Activated CD4-positive, alpha-beta T cell treated with anti-CD3 and anti-CD28 coated beads for 36 hours (primary cell): ENCODE results near the gene IBA57. TPM values are rescaled to one million over a fixed set of nuclear protein-coding genes. Genes with fewer than 3 reads are reported as not detected.
"Not testable (repeated sequence)": the region's sequence is repeated elsewhere in the genome, so short reads cannot be mapped to it uniquely, and the experiment has no call there.

Source experiments
- ATAC-seq: fragments of 200-7000 bp; cut with Tn5 transposase; one replicate; pipeline ENCODE4 v1.10.0; 2021; ENCODE audit warnings: mild to moderate bottlenecking, moderate library complexity
- CTCF ChIA-PET: fragments of 350-600 bp; sonication (Branson Sonifier 250); formaldehyde crosslinking; loops from one replicate; lab custom pipeline; 2021; ENCODE audit warnings: antibody characterized with exemption; lab: Charles Lee
- POLR2A ChIA-PET: fragments of 350-600 bp; sonication (Branson Sonifier 250); formaldehyde crosslinking; loops from one replicate; lab custom pipeline; 2021; ENCODE audit warnings: antibody characterized with exemption, inconsistent platforms; lab: Charles Lee
- DNase-seq: peaks from one replicate; pipeline ENCODE4 v3.0.0-alpha.2; 2020
- H3K27ac Mint-ChIP-seq: one replicate; pipeline ENCODE4 v1.8.0; 2021; ENCODE audit warnings: mixed read lengths
- H3K27me3 Mint-ChIP-seq: one replicate; pipeline ENCODE4 v1.8.0; 2021; ENCODE audit warnings: mixed read lengths
- H3K36me3 Mint-ChIP-seq: one replicate; pipeline ENCODE4 v1.8.0; 2021; ENCODE audit warnings: low read depth, mixed read lengths
- H3K4me1 Mint-ChIP-seq: one replicate; pipeline ENCODE4 v1.8.0; 2021; ENCODE audit warnings: mixed read lengths
- H3K4me3 Mint-ChIP-seq: one replicate; pipeline ENCODE4 v1.8.0; 2021; ENCODE audit warnings: mild to moderate bottlenecking, moderate library complexity, mixed read lengths
- H3K9me3 Mint-ChIP-seq: one replicate; pipeline ENCODE4 v1.8.0; 2021; ENCODE audit warnings: low read depth, mixed read lengths
- intact Hi-C, 2 experiments: fragments of 100-400 bp; cut with DNase I in 1 of 2; cut with micrococcal nuclease in 1 of 2; formaldehyde crosslinking; loops; one replicate each; pipeline versions ENCODE4 v1.14.2 to v1.15.1; 2022 to 2024; cut with DNase I, micrococcal nuclease
- total RNA-seq, 2 experiments: library from RNA; stranded (reverse); gene quantifications; one replicate each; pipeline ENCODE4 v1.2.3, GENCODE V29; 2021

The IBA57 gene
- total RNA-seq, 2 experiments from 2014 or later, result 6.0 to 8.3 TPM

GRCh38 chr1:228173528-228174481, 8.2 kb downstream of the IBA57 start:
- not testable (repeated sequence) for H3K4me1 Mint-ChIP-seq, H3K27ac Mint-ChIP-seq, H3K27me3 Mint-ChIP-seq, H3K4me3 Mint-ChIP-seq, H3K36me3 Mint-ChIP-seq, H3K9me3 Mint-ChIP-seq
- DNase-seq (peak; percentile 67), ATAC-seq (peak; percentile 67)
- intact Hi-C loops, result loop anchor here (1.0 to 2.0 kb wide), 10 partner anchors 8 to 386 kb away; partner anchors contain the start of genes ARF1 (in 1 of the 2), GUK1 (in 1 of the 2), IBA57 (in 1 of the 2) and MRPL55 (in 1 of the 2)
- ChIA-PET POLR2A (interaction anchor here (0.7 to 1.7 kb wide), 4 partner anchors 9 to 174 kb away, joined by 3 to 9 read pairs (median 4); partner anchors contain the start of genes GUK1 and IBA57), CTCF (interaction anchor here (1.1 kb wide), 1 partner anchor 313 kb away, joined by 3 read pairs; no protein-coding TSS in a partner anchor)

- Mint-ChIP-seq H3K4me1 (no peaks in the 10 kb centered on the region), H3K27ac (no peak overlapping the region), H3K27me3 (no peaks in the 10 kb centered on the region), H3K36me3 (no peaks in the 10 kb centered on the region), H3K4me3 (no peak overlapping the region), H3K9me3 (no peaks in the 10 kb centered on the region)
- ATAC-seq, result peak; percentile 67
- intact Hi-C loops, result loop anchor here (1.0 to 2.0 kb wide), 10 partner anchors 8 to 386 kb away; partner anchors contain the start of genes ARF1 (in 1 of the 2), GUK1 (in 1 of the 2), IBA57 (in 1 of the 2) and MRPL55 (in 1 of the 2)
- ChIA-PET CTCF (interaction anchor here (1.1 kb wide), 1 partner anchor 312 kb away, joined by 3 read pairs; no protein-coding TSS in a partner anchor), POLR2A (interaction anchor here (0.7 to 1.7 kb wide), 3 partner anchors 10 to 175 kb away, joined by 3 to 9 read pairs (median 4); partner anchors contain the start of genes GUK1 and IBA57)
- DNase-seq, result peak; percentile 59
Measured at GRCh38 chr1:228174482-228175315, 9.1 kb downstream of the IBA57 start.

DNA sequence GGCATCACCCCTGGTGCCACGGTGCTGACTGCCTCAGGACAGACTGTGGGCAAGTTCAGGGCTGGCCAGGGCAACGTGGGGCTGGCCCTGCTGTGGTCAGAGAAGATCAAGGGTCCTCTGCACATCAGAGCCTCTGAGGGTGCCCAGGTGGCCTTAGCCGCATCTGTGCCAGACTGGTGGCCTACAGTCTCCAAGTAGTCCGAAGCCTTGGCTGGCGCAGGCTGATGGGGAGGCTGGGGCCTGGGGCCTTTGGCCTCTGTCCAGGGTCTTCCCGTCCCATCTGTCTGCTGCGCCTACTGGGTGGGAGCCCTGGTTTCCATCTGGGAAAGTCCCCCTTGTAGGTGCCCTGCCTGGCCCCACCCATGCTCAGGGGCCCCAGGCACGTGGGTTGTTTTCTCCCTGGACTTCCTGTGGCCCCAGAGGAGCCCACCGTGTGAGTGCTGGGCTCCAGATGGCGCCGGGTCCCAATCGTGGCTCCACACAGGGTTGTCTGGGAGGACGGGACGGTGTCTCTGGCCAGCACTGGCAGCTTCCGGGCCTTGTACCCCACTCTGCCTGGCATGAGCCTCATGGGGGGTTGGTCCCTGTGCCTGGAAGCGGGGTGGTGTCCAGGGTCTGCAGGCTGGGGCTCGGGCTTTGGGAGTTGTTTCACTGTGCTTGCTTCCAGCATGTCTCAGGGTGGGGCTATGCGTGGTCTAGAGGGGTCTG, 9.9 kb downstream of the IBA57 start:
- Mint-ChIP-seq H3K4me3 (no peak overlapping the region), H3K4me1 (no peaks in the 10 kb centered on the region), H3K27me3 (no peaks in the 10 kb centered on the region), H3K36me3 (no peaks in the 10 kb centered on the region), H3K9me3 (no peaks in the 10 kb centered on the region), H3K27ac (no peak overlapping the region)
- intact Hi-C loops, result loop anchor here in 1 of 2 experiments (2.0 kb wide), 4 partner anchors 93 to 231 kb away; partner anchors contain the start of genes ARF1 and TRIM11
- ChIA-PET POLR2A (no interaction called here), CTCF (no interaction called here)
- no peak for DNase-seq
- ATAC-seq, result no peak

- intact Hi-C loops, result no loop called here
- H3K4me3 Mint-ChIP-seq, result no peak overlapping the region
- H3K4me1 Mint-ChIP-seq, result no peaks in the 10 kb centered on the region
- H3K27ac Mint-ChIP-seq, result no peak overlapping the region
- H3K9me3 Mint-ChIP-seq, result no peaks in the 10 kb centered on the region
- DNase-seq (no peak), ATAC-seq (no peak)
- ChIA-PET POLR2A (no interaction called here), CTCF (interaction anchor here (1.3 kb wide), 1 partner anchor 325 kb away, joined by 3 read pairs; no protein-coding TSS in a partner anchor)
- H3K36me3 Mint-ChIP-seq, result no peaks in the 10 kb centered on the region
- H3K27me3 Mint-ChIP-seq, result no peaks in the 10 kb centered on the region
Measured at GRCh38 chr1:228176024-228176395, 10.4 kb downstream of the IBA57 start.

DNA sequence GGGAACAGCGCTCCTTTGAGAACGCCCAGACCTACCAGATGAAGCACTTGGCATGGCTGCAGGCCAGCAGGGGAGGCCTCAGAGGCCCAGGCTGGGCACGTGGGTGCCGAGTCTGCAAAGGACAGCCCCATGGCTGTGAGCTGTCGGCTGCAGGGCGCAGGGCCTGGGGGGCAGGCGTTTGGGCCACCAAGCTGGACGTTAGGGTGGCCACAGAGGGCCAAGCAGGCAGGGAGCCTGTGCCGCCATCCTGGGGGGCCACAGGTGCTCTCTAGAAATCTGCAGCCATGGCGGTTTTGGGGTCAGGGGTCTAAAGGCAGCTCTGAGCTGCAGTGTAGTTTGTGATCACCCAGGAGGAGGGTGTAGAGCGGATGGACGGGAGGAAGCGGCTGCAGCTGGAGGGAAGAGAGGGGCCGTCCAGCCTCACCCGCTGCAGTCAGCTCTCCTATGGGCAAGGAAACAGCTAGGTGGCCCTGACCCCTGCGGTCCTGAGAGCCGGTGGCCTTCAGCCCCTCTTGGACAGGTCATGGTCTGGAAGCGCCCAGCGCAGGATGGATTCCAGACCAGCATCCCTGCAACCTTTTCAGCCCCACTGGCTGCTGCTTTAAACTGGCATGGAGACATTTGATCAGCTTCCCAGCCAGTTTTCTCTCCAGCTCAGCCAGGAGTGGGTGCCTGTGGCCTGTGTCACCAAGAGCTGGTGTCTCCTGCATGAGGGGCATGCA, 11.0 kb downstream of the IBA57 start:
- ChIA-PET CTCF (interaction anchor here (1.3 to 1.6 kb wide), 2 partner anchors 10 to 325 kb away, joined by 3 to 8 read pairs; no protein-coding TSS in a partner anchor), POLR2A (interaction anchor here (0.6 kb wide), 1 partner anchor 46 kb away, joined by 3 read pairs; no protein-coding TSS in a partner anchor)
- no peaks in the 10 kb centered on the region for H3K36me3 Mint-ChIP-seq
- H3K4me1 Mint-ChIP-seq, result no peaks in the 10 kb centered on the region
- no peaks in the 10 kb centered on the region for H3K9me3 Mint-ChIP-seq
- H3K27ac Mint-ChIP-seq, result no peak overlapping the region
- intact Hi-C loops, result no loop called here
- DNase-seq (no peak), ATAC-seq (no peak)
- H3K4me3 Mint-ChIP-seq, result no peak overlapping the region
- H3K27me3 Mint-ChIP-seq, result no peaks in the 10 kb centered on the region

DNA sequence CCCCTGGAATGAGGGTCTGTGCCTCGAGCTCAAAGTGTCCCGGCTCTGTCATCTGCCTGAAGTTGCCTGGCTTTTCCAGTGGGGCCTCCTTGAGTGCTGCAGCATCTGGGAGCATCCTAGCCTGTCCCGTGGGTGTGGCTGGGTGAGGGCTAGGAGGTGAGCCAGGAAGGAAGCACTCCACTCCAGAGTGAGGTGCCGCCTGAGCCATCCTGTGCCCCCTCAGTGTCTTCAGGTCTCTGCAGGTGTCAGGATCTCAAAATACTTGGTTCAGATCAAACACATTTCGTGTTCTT, 11.5 kb downstream of the IBA57 start:
- Mint-ChIP-seq H3K4me1 (no peaks in the 10 kb centered on the region), H3K4me3 (no peak overlapping the region), H3K27me3 (no peaks in the 10 kb centered on the region), H3K36me3 (no peaks in the 10 kb centered on the region), H3K27ac (no peak overlapping the region), H3K9me3 (no peaks in the 10 kb centered on the region)
- DNase-seq (no peak), ATAC-seq (no peak)
- ChIA-PET POLR2A (interaction anchor here (0.6 kb wide), 1 partner anchor 46 kb away, joined by 3 read pairs; no protein-coding TSS in a partner anchor), CTCF (interaction anchor here (1.3 to 1.6 kb wide), 2 partner anchors 10 to 324 kb away, joined by 3 to 8 read pairs; no protein-coding TSS in a partner anchor)
- intact Hi-C loops, result no loop called here

- Mint-ChIP-seq H3K4me3 (no peak overlapping the region), H3K27me3 (no peaks in the 10 kb centered on the region), H3K4me1 (no peaks in the 10 kb centered on the region), H3K27ac (no peak overlapping the region), H3K9me3 (no peaks in the 10 kb centered on the region), H3K36me3 (no peaks in the 10 kb centered on the region)
- ChIA-PET CTCF (interaction anchor here (0.7 to 1.9 kb wide), 3 partner anchors 11 to 375 kb away, joined by 3 to 8 read pairs (median 5); no protein-coding TSS in a partner anchor), POLR2A (no interaction called here)
- DNase-seq (no peak), ATAC-seq (no peak)
- intact Hi-C loops, result no loop called here
Measured at GRCh38 chr1:228177721-228178710, 12.4 kb downstream of the IBA57 start.

DNA sequence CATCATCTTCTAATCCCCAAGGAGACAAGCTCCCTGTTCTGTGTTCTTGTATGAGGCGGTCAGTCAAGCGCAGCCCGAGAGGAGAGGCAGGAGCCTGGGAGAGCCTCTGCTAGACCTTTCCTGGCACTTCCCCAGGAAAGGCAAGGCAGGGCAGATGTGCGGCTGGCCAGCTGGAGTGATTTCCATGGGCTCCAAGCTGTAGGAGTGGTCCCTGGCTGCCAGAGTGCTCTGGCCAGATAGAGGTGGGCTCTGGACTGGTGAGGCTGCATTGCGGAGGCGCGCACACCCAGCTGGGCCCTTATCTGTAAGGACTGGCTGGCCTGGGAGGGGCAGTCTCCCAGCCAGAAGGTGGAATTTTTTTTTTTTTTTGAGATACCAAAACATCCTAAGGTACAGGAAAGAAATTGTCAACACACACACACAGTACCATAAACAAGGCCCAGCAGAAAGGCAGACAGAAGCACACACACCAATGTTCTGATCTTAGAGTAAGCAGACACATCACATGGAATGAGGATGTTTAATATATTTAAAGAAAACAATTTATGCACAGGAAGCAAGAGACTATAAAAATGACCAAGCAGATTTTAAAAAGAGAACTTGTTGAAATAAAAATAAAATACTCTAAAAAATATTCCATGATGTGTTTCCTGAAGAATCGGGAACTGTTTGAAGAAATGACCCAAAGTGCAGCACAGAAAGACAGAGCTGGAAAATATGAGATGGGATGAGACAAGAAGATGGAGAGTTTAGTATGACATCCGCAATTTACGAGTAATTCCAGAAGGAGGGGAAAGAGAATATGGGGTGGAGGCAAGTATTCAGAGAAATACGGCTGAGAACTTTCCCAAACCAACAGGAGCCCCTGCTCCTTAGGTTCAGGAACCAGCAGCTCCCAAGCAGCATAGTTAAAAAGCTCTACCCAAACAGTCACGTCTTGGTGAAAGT, 13.4 kb downstream of the IBA57 start:
- DNase-seq, result no peak
- Mint-ChIP-seq H3K27ac (no peak overlapping the region), H3K4me3 (no peak overlapping the region), H3K36me3 (no peaks in the 10 kb centered on the region), H3K27me3 (no peaks in the 10 kb centered on the region), H3K9me3 (no peaks in the 10 kb centered on the region), H3K4me1 (no peaks in the 10 kb centered on the region)
- CTCF ChIA-PET, result interaction anchor here (0.7 to 1.9 kb wide), 4 partner anchors 13 to 376 kb away, joined by 3 to 6 read pairs (median 4); no protein-coding TSS in a partner anchor
- intact Hi-C loops, result no loop called here
- POLR2A ChIA-PET, result no interaction called here
- no peak for ATAC-seq
